ENCODE results near the gene DRC1.

Gene DRC1

DNA sequence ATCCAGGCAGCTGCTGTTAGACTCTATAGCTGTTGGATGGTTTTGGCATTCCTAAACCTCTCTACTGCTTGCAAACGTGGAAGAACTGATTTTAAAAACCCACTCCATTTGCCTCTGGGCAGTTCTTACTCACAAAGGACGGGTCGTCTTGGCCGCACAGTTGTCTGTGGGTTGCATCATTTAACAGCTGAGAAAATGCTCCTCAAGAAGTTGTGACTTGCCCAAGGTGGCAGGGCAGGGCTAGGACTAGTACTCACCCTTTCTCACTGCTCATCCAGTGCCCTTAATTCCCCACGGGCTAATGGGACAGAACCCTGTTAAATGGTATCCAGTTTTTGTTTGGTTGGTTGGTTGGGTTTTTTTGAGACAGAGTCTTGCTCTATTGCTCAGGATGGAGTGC is 997 bp upstream of the DRC1 start:
- DNase-seq = no peak

- DNase-seq = no peak
Measured at GRCh38 chr2:26407526-26407925, 5.8 kb downstream of the DRC1 start.

- no peak for DNase-seq
Measured at GRCh38 chr2:26409785-26410184, 8.1 kb downstream of the DRC1 start.

- no peak for DNase-seq
Measured at GRCh38 chr2:26410764-26411243, 9.1 kb downstream of the DRC1 start.

DNA sequence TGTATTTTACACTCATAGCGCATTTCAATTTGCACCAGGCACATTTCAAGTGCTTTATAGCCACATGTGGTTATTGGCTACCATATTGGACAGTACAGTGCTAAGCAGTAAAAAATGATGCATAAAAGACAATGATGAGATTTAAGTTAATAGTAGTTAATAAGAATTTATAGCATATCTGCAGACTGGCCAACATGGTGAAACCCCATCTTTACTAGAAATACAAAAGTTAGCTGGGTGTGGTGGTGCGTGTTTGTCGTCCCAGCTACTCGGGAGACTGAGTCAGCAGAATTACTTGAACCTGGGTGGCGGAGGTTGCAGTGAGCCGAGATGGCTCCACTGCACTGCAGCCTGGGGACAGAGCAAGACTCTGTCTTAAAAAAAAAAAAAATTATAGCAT is 9.7 kb downstream of the DRC1 start:
- DNase-seq = no peak

GRCh38 chr2:26412091-26412673 is 10.5 kb downstream of the DRC1 start:
- DNase-seq = no peak

DNA sequence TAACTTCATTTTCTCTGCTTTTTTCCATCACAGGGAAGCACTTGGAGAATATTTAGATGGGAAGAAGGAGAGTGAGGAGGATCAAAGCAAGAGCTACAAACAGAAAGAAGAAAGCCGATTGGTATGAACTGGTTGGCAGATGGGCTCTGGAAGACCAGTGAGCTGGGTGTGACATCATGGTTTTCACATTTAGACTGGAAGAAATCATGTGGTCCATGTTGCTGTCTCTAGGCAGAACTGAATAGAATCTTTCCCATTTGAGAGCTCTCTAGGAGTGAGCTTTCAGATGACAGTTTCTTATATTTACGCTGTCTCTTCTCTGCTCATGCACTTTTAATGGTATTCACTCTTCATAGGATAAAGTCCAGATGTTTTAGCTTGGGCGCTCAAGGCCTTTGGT is 12.6 kb downstream of the DRC1 start:
- DNase-seq = no peak

- DNase-seq = no peak
Measured at GRCh38 chr2:26421961-26422360, 20.2 kb downstream of the DRC1 start.

- no peak for DNase-seq
Measured at GRCh38 chr2:26422947-26423629, 21.4 kb downstream of the DRC1 start.

DNA sequence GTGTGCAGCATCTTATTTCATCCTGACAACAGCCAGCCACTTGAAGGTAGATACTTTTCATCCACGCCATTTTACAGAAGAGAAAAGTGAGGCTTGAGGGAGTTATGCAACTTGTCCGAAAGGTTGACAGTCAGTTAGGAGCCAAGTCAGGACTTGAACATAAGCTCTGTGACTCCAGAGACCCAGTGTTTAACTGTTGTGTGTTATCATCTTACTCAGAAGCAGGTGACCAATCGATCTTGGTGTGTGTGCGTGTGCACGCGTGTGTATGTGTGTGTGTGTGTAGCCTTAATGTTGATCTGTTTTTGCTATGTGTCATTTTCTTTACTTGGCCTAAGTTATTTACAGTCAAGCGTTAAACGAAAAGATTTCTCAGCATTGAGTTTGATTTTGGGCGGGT is 22.0 kb downstream of the DRC1 start:
- no peak for DNase-seq

DNA sequence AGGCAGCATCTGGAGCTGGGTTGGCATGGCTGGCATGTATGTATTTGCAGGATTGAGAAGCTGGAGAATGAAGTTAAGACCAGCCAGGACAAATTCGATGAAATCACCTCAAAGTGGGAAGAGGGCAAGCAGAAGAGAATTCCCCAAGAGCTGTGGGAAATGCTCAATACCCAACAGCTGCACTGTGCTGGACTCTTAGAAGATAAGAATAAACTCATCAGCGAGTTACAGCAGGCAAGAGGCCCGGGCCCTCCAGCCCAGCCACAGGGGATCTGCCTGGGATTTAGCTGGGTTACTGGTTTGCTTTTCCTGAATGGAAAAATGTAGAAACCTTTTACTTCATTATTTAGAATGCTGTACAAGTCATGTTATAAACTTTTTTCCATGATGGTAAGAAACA is 22.5 kb downstream of the DRC1 start:
- DNase-seq = no peak

GRCh38 chr2:26428846-26429245 is 27.1 kb downstream of the DRC1 start:
- DNase-seq = no peak

- no peak for DNase-seq
Measured at GRCh38 chr2:26429779-26430578, 28.3 kb downstream of the DRC1 start.

DNA sequence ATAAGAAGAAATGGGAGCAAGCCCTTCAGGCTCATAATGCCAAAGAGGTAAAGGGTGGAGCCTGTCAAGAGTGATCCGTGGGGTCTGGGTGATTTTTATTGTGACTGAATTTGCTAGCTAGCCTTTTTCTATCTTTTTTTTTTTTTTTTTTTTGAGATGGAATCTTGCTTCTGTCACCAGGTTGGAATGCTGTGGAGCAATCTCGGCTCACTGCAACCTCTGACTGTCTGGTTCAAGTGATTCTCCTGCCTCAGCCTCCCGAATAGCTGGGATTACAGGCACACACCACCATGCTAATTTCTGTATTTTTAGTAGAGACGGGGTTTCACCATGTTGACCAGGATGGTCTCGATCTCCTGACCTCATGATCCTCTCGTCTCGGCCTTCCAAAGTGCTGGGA is 29.1 kb downstream of the DRC1 start:
- no peak for DNase-seq

- no peak for DNase-seq
Measured at GRCh38 chr2:26432363-26432762, 30.6 kb downstream of the DRC1 start.

DNA sequence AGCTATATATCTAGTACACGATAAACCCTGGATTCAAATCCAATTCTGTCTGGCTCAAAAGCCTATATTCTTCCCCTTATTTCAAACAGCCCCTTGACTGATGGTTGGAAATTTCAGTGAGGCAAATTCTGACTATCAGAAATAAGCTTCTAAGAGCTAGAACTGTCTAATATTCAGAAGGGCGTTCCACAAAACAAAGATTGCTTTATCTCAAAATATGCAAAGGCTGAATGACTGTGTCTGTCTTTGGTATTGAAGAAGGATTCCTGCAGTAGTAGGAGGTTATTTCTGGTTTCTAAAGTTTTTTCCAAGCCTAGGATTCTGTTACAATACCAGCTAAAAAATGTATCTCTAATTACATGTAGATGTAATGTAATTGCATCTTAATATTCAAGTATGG is 31.1 kb downstream of the DRC1 start:
- no peak for DNase-seq

GRCh38 chr2:26435106-26435505 is 33.4 kb downstream of the DRC1 start:
- DNase-seq = no peak

DNA sequence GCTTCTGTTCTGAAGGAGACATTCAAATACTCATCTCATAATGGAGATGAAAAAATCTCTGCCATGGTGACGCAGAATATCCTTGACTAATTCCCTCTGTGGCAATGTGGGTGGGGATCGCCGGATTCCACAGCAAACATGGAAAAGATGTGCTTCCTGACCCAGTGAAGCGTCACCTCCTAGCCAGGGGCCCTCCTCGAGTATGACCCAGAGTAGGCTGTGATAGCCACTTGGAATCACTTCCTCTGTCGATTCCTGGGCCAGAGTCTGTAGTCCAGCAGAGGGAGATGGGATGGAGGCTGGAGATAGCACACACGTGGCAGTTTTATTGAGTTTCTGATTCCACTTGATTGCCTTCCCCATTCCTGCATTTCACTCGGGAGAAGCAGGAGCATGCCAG is 36.8 kb downstream of the DRC1 start:
- DNase-seq = no peak

- no peak for DNase-seq
Measured at GRCh38 chr2:26438926-26439325, 37.2 kb downstream of the DRC1 start.

DNA sequence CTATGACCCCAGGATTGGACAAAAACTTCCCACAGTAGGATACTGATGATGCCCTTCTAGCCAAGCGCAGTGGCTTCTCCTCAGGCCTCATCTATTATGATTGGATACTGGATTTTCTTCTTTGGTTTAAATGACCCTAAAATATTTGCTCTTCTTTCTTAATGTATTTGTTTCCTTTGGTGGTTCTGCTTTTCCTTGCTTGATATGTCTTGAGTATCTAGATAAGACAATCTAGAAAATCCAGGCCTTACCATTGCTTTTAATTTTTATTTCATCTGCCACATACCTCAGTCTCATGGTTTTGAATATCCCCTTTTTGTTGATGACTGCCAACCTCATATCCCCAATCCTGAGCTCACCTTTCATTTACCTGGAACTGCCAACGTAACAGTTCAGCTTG is 40.6 kb downstream of the DRC1 start:
- DNase-seq = no peak

GRCh38 chr2:26442707-26443106 is 41.0 kb downstream of the DRC1 start:
- no peak for DNase-seq

GRCh38 chr2:26444236-26444635 is 42.5 kb downstream of the DRC1 start:
- DNase-seq = no peak

- no peak for DNase-seq
Measured at GRCh38 chr2:26448651-26449050, 46.9 kb downstream of the DRC1 start.
